Loucy (cell line): ENCODE measurements around the gene FTO.

Experiments
- EZH2phosphoT487 ChIP-seq: fragments of 200-600 bp; IDR thresholded peaks from 2 replicates; pipeline ENCODE4 v1.6.1; 2018; ENCODE audit warnings: antibody characterized with exemption, mild to moderate bottlenecking, moderate library complexity, borderline replicate concordance
- TF ChIP-seq, protein P1 (sequence below): fragments of 200-600 bp; sonication (generic); conservative IDR thresholded peaks from 2 replicates; pipeline ENCODE4 v1.5.1; 2014; ENCODE audit warnings: mild to moderate bottlenecking, antibody characterized with exemption, low read length

DNA sequence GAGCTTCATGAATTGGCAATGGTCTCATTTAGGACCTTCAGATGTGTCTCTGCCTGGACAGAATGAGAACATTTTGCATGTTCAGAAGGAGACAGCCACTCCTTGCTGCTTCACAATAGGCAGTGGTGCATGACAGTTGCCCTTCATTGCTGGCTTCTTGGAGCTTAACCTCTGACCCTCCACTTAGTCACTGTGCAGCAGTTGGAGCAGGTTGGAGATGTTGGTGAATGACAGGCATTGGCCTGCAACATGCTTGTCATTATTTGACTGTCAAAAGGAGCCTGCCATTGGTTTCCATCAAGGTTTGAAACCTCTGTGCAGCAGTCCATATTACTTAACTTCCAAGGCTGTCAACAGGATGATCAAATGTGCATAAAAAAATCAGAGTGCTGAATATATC is 22.7 kb downstream of the FTO start:
- TF ChIP-seq, protein P1, sequence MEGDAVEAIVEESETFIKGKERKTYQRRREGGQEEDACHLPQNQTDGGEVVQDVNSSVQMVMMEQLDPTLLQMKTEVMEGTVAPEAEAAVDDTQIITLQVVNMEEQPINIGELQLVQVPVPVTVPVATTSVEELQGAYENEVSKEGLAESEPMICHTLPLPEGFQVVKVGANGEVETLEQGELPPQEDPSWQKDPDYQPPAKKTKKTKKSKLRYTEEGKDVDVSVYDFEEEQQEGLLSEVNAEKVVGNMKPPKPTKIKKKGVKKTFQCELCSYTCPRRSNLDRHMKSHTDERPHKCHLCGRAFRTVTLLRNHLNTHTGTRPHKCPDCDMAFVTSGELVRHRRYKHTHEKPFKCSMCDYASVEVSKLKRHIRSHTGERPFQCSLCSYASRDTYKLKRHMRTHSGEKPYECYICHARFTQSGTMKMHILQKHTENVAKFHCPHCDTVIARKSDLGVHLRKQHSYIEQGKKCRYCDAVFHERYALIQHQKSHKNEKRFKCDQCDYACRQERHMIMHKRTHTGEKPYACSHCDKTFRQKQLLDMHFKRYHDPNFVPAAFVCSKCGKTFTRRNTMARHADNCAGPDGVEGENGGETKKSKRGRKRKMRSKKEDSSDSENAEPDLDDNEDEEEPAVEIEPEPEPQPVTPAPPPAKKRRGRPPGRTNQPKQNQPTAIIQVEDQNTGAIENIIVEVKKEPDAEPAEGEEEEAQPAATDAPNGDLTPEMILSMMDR: no peak
- TF ChIP-seq EZH2phosphoT487: no peak
